Brain microvascular endothelial cell (primary cell): Measurements from ENCODE around the gene TMEM212.
"Not testable (repeated sequence)": the region's sequence is repeated elsewhere in the genome, so short reads cannot be mapped to it uniquely, and the experiment has no call there.

ENCODE experiments used
- DNase-seq: peaks from one replicate; pipeline ENCODE4 v3.0.0-alpha.2; 2020
- H3K27ac ChIP-seq: fragments of 250-450 bp; sonication (Bioruptor Pico); 2 replicates; pipeline ENCODE4 v1.5.1; 2020; ENCODE audit warnings: mild to moderate bottlenecking, moderate library complexity
- H3K27me3 ChIP-seq: fragments of 250-450 bp; sonication (Bioruptor Pico); replicated peaks from 2 replicates; pipeline ENCODE4 v1.5.1; 2020; ENCODE audit warnings: mild to moderate bottlenecking
- H3K36me3 ChIP-seq: fragments of 250-450 bp; sonication (Bioruptor Pico); replicated peaks from 2 replicates; pipeline ENCODE4 v1.5.1; 2020; ENCODE audit warnings: mild to moderate bottlenecking
- H3K4me3 ChIP-seq: 2 replicates; pipeline ENCODE4 v1.5.1; 2011; ENCODE audit warnings: low read depth, mild to moderate bottlenecking, control low read depth, low read length, moderate library complexity
- CTCF ChIP-seq: IDR thresholded peaks from 2 replicates; pipeline ENCODE4 v1.5.1; 2011; ENCODE audit warnings: low read depth, mild to moderate bottlenecking, moderate library complexity, low read length, control low read depth, inconsistent platforms; ENCODE audit errors: missing control alignments
- in situ Hi-C: cut with HindIII; loops from 2 replicates; pipeline ENCODE4 v1.10.0; 2017; ENCODE audit warnings: low sequenced_read_pairs, low pct_ligation_motif_present

The TMEM212 gene

GRCh38 chr3:171901615-171902312, 58.6 kb downstream of the TMEM212 start:
- no peak for DNase-seq
- in situ Hi-C loops, result no loop called here
- no peaks in the 10 kb centered on the region for H3K27me3 ChIP-seq
- no peaks in the 10 kb centered on the region for H3K36me3 ChIP-seq
- no peak overlapping the region for H3K4me3 ChIP-seq
- no peak overlapping the region for H3K27ac ChIP-seq
- TF ChIP-seq CTCF, result no peak

- no peak overlapping the region for H3K4me3 ChIP-seq
- TF ChIP-seq CTCF, result no peak
- DNase-seq, result no peak
- no peaks in the 10 kb centered on the region for H3K36me3 ChIP-seq
- no peaks in the 10 kb centered on the region for H3K27me3 ChIP-seq
- no peak overlapping the region for H3K27ac ChIP-seq
- in situ Hi-C loops, result no loop called here
Observed at GRCh38 chr3:171904829-171905228, 61.7 kb downstream of the TMEM212 start.

- H3K4me3 ChIP-seq, DNase-seq, H3K27ac ChIP-seq, H3K27me3 ChIP-seq, in situ Hi-C loops, H3K36me3 ChIP-seq: not testable (repeated sequence)
Observed at GRCh38 chr3:171906503-171906902, 63.4 kb downstream of the TMEM212 start.

GRCh38 chr3:171906951-171907676, 64.0 kb downstream of the TMEM212 start:
- Histone ChIP-seq H3K27me3 (no peaks in the 10 kb centered on the region), H3K36me3 (no peaks in the 10 kb centered on the region), H3K4me3 (no peak overlapping the region), H3K27ac (no peak overlapping the region)
- in situ Hi-C loops, result no loop called here
- no peak for DNase-seq
- TF ChIP-seq CTCF, result no peak

GRCh38 chr3:171907761-171908160, 64.6 kb downstream of the TMEM212 start:
- in situ Hi-C loops, result no loop called here
- no peak for DNase-seq
- no peak overlapping the region for H3K4me3 ChIP-seq
- no peak for TF ChIP-seq CTCF
- no peak overlapping the region for H3K27ac ChIP-seq
- H3K36me3 ChIP-seq, result no peaks in the 10 kb centered on the region
- no peaks in the 10 kb centered on the region for H3K27me3 ChIP-seq

- H3K27me3 ChIP-seq, result no peaks in the 10 kb centered on the region
- no peaks in the 10 kb centered on the region for H3K36me3 ChIP-seq
- DNase-seq, result no peak
- no peak overlapping the region for H3K4me3 ChIP-seq
- in situ Hi-C loops, result no loop called here
- no peak for TF ChIP-seq CTCF
- no peak overlapping the region for H3K27ac ChIP-seq
Observed at GRCh38 chr3:171908731-171909130, 65.6 kb downstream of the TMEM212 start.
